HCT116 (cell line): Measurements from ENCODE around the gene TARBP1. TPM values are rescaled to one million over a fixed set of nuclear protein-coding genes. Genes with fewer than 3 reads are reported as not detected.

Experiments
- ATAC-seq: fragments of 200-7000 bp; cut with Tn5 transposase; 2 replicates; pipeline ENCODE4 v1.9.1; 2020; ENCODE audit warnings: mild to moderate bottlenecking, moderate library complexity
- BruUV-seq: library from RNA; stranded (reverse); fragments of 400-500 nt; replicated peaks from 2 replicates; lab custom pipeline; 2021; lab: Mats Ljungman, UMichigan
- CTCF ChIA-PET: fragments of 300-600 bp; sonication (Branson Sonifier 250); formaldehyde crosslinking; loops from one replicate; lab custom pipeline; 2021; ENCODE audit warnings: antibody characterized with exemption; lab: Charles Lee
- POLR2A ChIA-PET: fragments of 300-600, 350-600 bp; sonication (Branson Sonifier 250); formaldehyde crosslinking; loops from one replicate; lab custom pipeline; 2021; ENCODE audit warnings: antibody characterized with exemption; lab: Charles Lee
- RAD21 ChIA-PET, 2 experiments: fragments of 300-600 bp; sonication (Branson Sonifier 250); formaldehyde crosslinking; loops; one replicate each; lab custom pipeline; 2023; ENCODE audit warnings: low total read pairs in 2 of 2; ENCODE audit not compliant: uncharacterized antibody in 2 of 2, unreplicated experiment in 2 of 2, low non-redundant PET in 1 of 2; lab: Charles Lee
- DNase-seq: peaks from one replicate; pipeline ENCODE4 v3.0.0-alpha.2; 2010; ENCODE audit warnings: low read depth, low spot score
- H2AFZ ChIP-seq: fragments of 200-600 bp; shearing (Covaris generic), sonication (generic); 2 replicates; pipeline ENCODE4 v1.6.1; 2017; ENCODE audit warnings: low read depth, mixed run types, mixed read lengths, antibody characterized with exemption, low read length; ENCODE audit not compliant: poor library complexity, severe bottlenecking
- H3K27ac ChIP-seq: 2 replicates; pipeline ENCODE4 v1.5.1; 2012; ENCODE audit warnings: low read depth, low read length
- H3K27me3 ChIP-seq: fragments of 200-600 bp; sonication (generic); 2 replicates; pipeline ENCODE4 v1.6.1; 2016; ENCODE audit warnings: mixed run types, low read length, mixed read lengths; ENCODE audit not compliant: insufficient read depth
- H3K36me3 ChIP-seq, 2 experiments: fragments of 200-500 bp in 1 of 2; fragments of 200-600 bp in 1 of 2; sonication (Bioruptor generic) in 1 of 2; sonication (generic) in 1 of 2; 2 replicates each; pipeline versions ENCODE4 v1.5.1 to v1.6.1; 2014 to 2016; ENCODE audit warnings: low read length in 2 of 2, inconsistent platforms in 1 of 2, mixed read lengths in 1 of 2, mixed run types in 1 of 2; ENCODE audit not compliant: insufficient read depth in 2 of 2, control insufficient read depth in 1 of 2
- H3K4me1 ChIP-seq, 2 experiments: fragments of 200-600 bp in 1 of 2; sonication (generic) in 1 of 2; 2 replicates each; pipeline versions ENCODE4 v1.5.1 to v1.6.1; 2012 to 2017; ENCODE audit warnings: low read length in 2 of 2, inconsistent platforms in 1 of 2, mild to moderate bottlenecking in 1 of 2, mixed read lengths in 1 of 2, mixed run types in 1 of 2, moderate library complexity in 1 of 2; ENCODE audit not compliant: insufficient read depth in 2 of 2, control insufficient read depth in 1 of 2
- H3K4me2 ChIP-seq: fragments of 200-600 bp; sonication (generic); 2 replicates; pipeline ENCODE4 v1.6.1; 2017; ENCODE audit warnings: mixed run types, low read length, mixed read lengths
- H3K4me3 ChIP-seq, 2 experiments: fragments of 200-600 bp in 1 of 2; sonication (generic) in 1 of 2; replicated peaks in 1 of 2; 2 replicates each; pipeline ENCODE4 v1.5.1; 2011 to 2016; ENCODE audit warnings: low read length in 2 of 2, control low read depth in 1 of 2, low read depth in 1 of 2, mild to moderate bottlenecking in 1 of 2, mixed read lengths in 1 of 2, mixed run types in 1 of 2
- H3K79me2 ChIP-seq: fragments of 200-600 bp; sonication (generic); 2 replicates; pipeline ENCODE4 v1.6.1; 2017; ENCODE audit warnings: mild to moderate bottlenecking, mixed run types, low read length, moderate library complexity, mixed read lengths; ENCODE audit not compliant: insufficient read depth
- H3K9ac ChIP-seq: fragments of 200-600 bp; sonication (generic); 2 replicates; pipeline ENCODE4 v1.6.1; 2016; ENCODE audit warnings: low read length, mixed read lengths
- H3K9me2 ChIP-seq: fragments of 200-600 bp; sonication (generic), shearing (Covaris generic); 2 replicates; pipeline ENCODE4 v1.6.1; 2017; ENCODE audit warnings: mixed run types, mild to moderate bottlenecking, moderate library complexity; ENCODE audit not compliant: insufficient read depth
- H3K9me3 ChIP-seq, 2 experiments: fragments of 200-500 bp in 1 of 2; fragments of 200-600 bp in 1 of 2; sonication (Bioruptor generic) in 1 of 2; sonication (generic) in 1 of 2; 2 replicates each; pipeline ENCODE4 v1.6.1; 2014 to 2017; ENCODE audit warnings: low read length in 2 of 2, mixed read lengths in 2 of 2, inconsistent platforms in 1 of 2, low read depth in 1 of 2, mild to moderate bottlenecking in 1 of 2, mixed run types in 1 of 2, moderate library complexity in 1 of 2; ENCODE audit not compliant: control insufficient read depth in 1 of 2, insufficient read depth in 1 of 2
- H4K20me1 ChIP-seq: fragments of 200-600 bp; sonication (generic), shearing (Covaris generic); 2 replicates; pipeline ENCODE4 v1.6.1; 2017; ENCODE audit warnings: mixed run types, mild to moderate bottlenecking, moderate library complexity; ENCODE audit not compliant: insufficient read depth
- CBX3 ChIP-seq: IDR thresholded peaks from 2 replicates; pipeline ENCODE4 v1.6.1; 2012; ENCODE audit warnings: low read depth
- CEBPB ChIP-seq: IDR thresholded peaks from 2 replicates; pipeline ENCODE4 v1.6.1; 2012; ENCODE audit warnings: low read depth
- ELF1 ChIP-seq: IDR thresholded peaks from 2 replicates; pipeline ENCODE4 v1.6.1; 2012; ENCODE audit warnings: low read depth, borderline replicate concordance
- EZH2 ChIP-seq: fragments of 200-600 bp; sonication (generic); IDR thresholded peaks from 2 replicates; pipeline ENCODE4 v1.6.1; 2017; ENCODE audit warnings: antibody characterized with exemption, mixed run types
- FOSL1 ChIP-seq: IDR thresholded peaks from 2 replicates; pipeline ENCODE4 v1.6.1; 2012; ENCODE audit warnings: low read depth
- JUND ChIP-seq: IDR thresholded peaks from 2 replicates; pipeline ENCODE4 v1.6.1; 2012
- POLR2A ChIP-seq: IDR thresholded peaks from 2 replicates; pipeline ENCODE4 v1.7.0; 2011; ENCODE audit warnings: borderline replicate concordance; ENCODE audit not compliant: insufficient read depth, insufficient read length; ENCODE audit errors: extremely low read depth
- RAD21 ChIP-seq: IDR thresholded peaks from 2 replicates; pipeline ENCODE4 v1.6.1; 2012; ENCODE audit warnings: low read depth, mild to moderate bottlenecking
- SP1 ChIP-seq: IDR thresholded peaks from 2 replicates; pipeline ENCODE4 v1.6.1; 2012; ENCODE audit warnings: low read depth
- SRF ChIP-seq: IDR thresholded peaks from 2 replicates; pipeline ENCODE4 v1.6.1; 2012; ENCODE audit warnings: low read depth
- TCF7L2 ChIP-seq: IDR thresholded peaks from 2 replicates; pipeline ENCODE4 v1.7.0; 2011; ENCODE audit warnings: borderline replicate concordance, inconsistent platforms; ENCODE audit not compliant: insufficient read depth, insufficient read length; ENCODE audit errors: extremely low read depth
- YY1 ChIP-seq: IDR thresholded peaks from 2 replicates; pipeline ENCODE4 v1.6.1; 2011; ENCODE audit warnings: low read length, low read depth, moderate library complexity, mild to moderate bottlenecking; ENCODE audit not compliant: insufficient replicate concordance; ENCODE audit errors: extremely low read depth
- ZFX ChIP-seq: fragments of 450-650 bp; IDR thresholded peaks from 2 replicates; pipeline ENCODE4 v1.6.1; 2017
- intact Hi-C: fragments of 100-400 bp; cut with micrococcal nuclease; formaldehyde crosslinking; loops from 2 replicates; pipeline ENCODE4 v1.10.0; 2022
- total RNA-seq: library from RNA; stranded (reverse); gene quantifications from one replicate; pipeline ENCODE4 v1.2.1, GENCODE V29; 2021; ENCODE audit not compliant: unreplicated experiment
- TF ChIP-seq, protein P1 (sequence below): IDR thresholded peaks from 2 replicates; pipeline ENCODE4 v1.6.1; 2012
- TF ChIP-seq, protein P2 (sequence below): IDR thresholded peaks from 2 replicates; pipeline ENCODE4 v1.6.1; 2012; ENCODE audit warnings: low read depth

TARBP1 gene
- total RNA-seq, 1 experiment from 2014 or later: 17.2 TPM

DNA sequence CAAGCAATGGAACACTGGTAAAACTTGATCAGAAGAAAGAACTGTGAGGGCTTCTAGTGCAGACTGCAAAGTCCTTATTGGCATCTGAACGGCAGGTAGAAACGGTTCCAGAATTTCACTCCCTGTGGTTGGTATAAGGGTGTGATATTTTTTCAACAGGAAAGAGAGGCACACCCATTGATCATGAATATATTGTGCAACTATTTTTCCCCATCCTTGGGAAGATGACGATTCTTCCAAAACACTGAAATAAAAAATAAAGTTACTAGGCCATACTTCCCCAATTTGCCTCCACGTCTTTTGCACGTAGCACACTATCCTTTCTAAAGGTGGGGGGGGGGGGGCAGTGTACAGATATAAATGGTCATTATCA is 49.6 kb downstream of the TARBP1 start:
- Histone ChIP-seq H3K27ac (no peak overlapping the region), H4K20me1 (no peaks in the 10 kb centered on the region), H3K9ac (no peak overlapping the region), H3K9me2 (no peaks in the 10 kb centered on the region), H3K4me3 (no peak overlapping the region), H3K9me3 (no peaks in the 10 kb centered on the region), H3K4me1 (no peaks in the 10 kb centered on the region), H2AFZ (no peak overlapping the region), H3K79me2 (no peaks in the 10 kb centered on the region), H3K4me2 (no peak overlapping the region), H3K36me3 (peaks cover 0 to 2% of the 10 kb centered on the region in 2 experiments; a peak in 2 of 4 replicates), H3K27me3 (no peaks in the 10 kb centered on the region)
- DNase-seq (no peak), ATAC-seq (no peak)
- ChIA-PET RAD21 (no interaction called here), POLR2A (no interaction called here), CTCF (no interaction called here)
- intact Hi-C loops: no loop called here
- TF ChIP-seq, protein P1, sequence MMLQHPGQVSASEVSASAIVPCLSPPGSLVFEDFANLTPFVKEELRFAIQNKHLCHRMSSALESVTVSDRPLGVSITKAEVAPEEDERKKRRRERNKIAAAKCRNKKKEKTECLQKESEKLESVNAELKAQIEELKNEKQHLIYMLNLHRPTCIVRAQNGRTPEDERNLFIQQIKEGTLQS: no peak
- BruUV-seq: no TSS peak

GRCh38 chr1:234427950-234428646 is 50.9 kb downstream of the TARBP1 start:
- no peak overlapping the region for H3K4me2 ChIP-seq
- TF ChIP-seq SRF: no peak
- no peak for TF ChIP-seq CBX3
- TF ChIP-seq YY1: no peak
- no peak for TF ChIP-seq ZFX
- TF ChIP-seq TCF7L2: no peak
- TF ChIP-seq POLR2A: no peak
- no peak for TF ChIP-seq FOSL1
- TF ChIP-seq JUND: no peak
- TF ChIP-seq RAD21: no peak
- no peak for TF ChIP-seq CEBPB
- no peak for TF ChIP-seq SP1
- TF ChIP-seq, protein P2, sequence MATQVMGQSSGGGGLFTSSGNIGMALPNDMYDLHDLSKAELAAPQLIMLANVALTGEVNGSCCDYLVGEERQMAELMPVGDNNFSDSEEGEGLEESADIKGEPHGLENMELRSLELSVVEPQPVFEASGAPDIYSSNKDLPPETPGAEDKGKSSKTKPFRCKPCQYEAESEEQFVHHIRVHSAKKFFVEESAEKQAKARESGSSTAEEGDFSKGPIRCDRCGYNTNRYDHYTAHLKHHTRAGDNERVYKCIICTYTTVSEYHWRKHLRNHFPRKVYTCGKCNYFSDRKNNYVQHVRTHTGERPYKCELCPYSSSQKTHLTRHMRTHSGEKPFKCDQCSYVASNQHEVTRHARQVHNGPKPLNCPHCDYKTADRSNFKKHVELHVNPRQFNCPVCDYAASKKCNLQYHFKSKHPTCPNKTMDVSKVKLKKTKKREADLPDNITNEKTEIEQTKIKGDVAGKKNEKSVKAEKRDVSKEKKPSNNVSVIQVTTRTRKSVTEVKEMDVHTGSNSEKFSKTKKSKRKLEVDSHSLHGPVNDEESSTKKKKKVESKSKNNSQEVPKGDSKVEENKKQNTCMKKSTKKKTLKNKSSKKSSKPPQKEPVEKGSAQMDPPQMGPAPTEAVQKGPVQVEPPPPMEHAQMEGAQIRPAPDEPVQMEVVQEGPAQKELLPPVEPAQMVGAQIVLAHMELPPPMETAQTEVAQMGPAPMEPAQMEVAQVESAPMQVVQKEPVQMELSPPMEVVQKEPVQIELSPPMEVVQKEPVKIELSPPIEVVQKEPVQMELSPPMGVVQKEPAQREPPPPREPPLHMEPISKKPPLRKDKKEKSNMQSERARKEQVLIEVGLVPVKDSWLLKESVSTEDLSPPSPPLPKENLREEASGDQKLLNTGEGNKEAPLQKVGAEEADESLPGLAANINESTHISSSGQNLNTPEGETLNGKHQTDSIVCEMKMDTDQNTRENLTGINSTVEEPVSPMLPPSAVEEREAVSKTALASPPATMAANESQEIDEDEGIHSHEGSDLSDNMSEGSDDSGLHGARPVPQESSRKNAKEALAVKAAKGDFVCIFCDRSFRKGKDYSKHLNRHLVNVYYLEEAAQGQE: no peak
- TF ChIP-seq EZH2: no peak
- TF ChIP-seq ELF1: no peak
- TF ChIP-seq, protein P1: no peak
- no peaks in the 10 kb centered on the region for H3K9me3 ChIP-seq
- ATAC-seq (no peak), DNase-seq (no peak)
- H3K79me2 ChIP-seq: no peaks in the 10 kb centered on the region
- CTCF ChIA-PET: no interaction called here
- no peaks in the 10 kb centered on the region for H4K20me1 ChIP-seq
- no peak overlapping the region for H3K9ac ChIP-seq
- BruUV-seq: no TSS peak
- H3K27ac ChIP-seq: no peak overlapping the region
- no peaks in the 10 kb centered on the region for H3K4me1 ChIP-seq
- intact Hi-C loops: no loop called here
- H3K4me3 ChIP-seq: no peak overlapping the region
- H3K9me2 ChIP-seq: no peaks in the 10 kb centered on the region
- peaks cover 0 to 2% of the 10 kb centered on the region in 2 experiments; a peak in 2 of 4 replicates for H3K36me3 ChIP-seq
- H2AFZ ChIP-seq: no peak overlapping the region
- RAD21 ChIA-PET: no interaction called here
- POLR2A ChIA-PET: no interaction called here
- H3K27me3 ChIP-seq: no peaks in the 10 kb centered on the region
